HG03520 (cell line): ENCODE measurements around the gene TXLNA.
A peak's percentile ranks its signal among the peaks of the same experiment; 100 is the strongest.

Experiments
- ATAC-seq: cut with Tn5 transposase; IDR thresholded peaks from one replicate; pipeline ENCODE4 v1.9.1; 2021; ENCODE audit warnings: mild to moderate bottlenecking, moderate library complexity; ENCODE audit not compliant: unreplicated experiment

Gene TXLNA

GRCh38 chr1:32208469-32208868, 29.0 kb downstream of the TXLNA start:
- ATAC-seq: no peak

- no peak for ATAC-seq
These were observed 29.4 kb downstream of the TXLNA start, which contains the start of gene DCDC2B for GRCh38 chr1:32208891-32209328. Gene DCDC2B, plus strand, starts transcription at chr1:32209089. Its CDS starts 5 bp downstream, at chr1:32209094.

- ATAC-seq: no peak
These were observed 36.4 kb downstream of the TXLNA start for GRCh38 chr1:32215629-32216480.

- ATAC-seq: no peak
These were observed 37.1 kb downstream of the TXLNA start for GRCh38 chr1:32216566-32216965.

GRCh38 chr1:32219022-32219421, 39.5 kb downstream of the TXLNA start:
- no peak for ATAC-seq

GRCh38 chr1:32220746-32221580, 41.5 kb downstream of the TXLNA start:
- ATAC-seq: no peak

- ATAC-seq: no peak
These were observed 42.1 kb downstream of the TXLNA start for GRCh38 chr1:32221581-32221979.

- ATAC-seq: peak; percentile 84
These were observed 42.7 kb downstream of the TXLNA start, which contains the start of the genes EIF3I and TMEM234 for GRCh38 chr1:32221980-32222755. Gene EIF3I, plus strand, starts transcription at chr1:32222407. Its CDS starts 35 bp downstream, at chr1:32222442. Gene TMEM234, minus strand, starts transcription at chr1:32222353. Its CDS starts 31 bp downstream, at chr1:32222322.

GRCh38 chr1:32223683-32224082, 44.2 kb downstream of the TXLNA start:
- ATAC-seq: no peak

- ATAC-seq: no peak
These were observed 44.8 kb downstream of the TXLNA start for GRCh38 chr1:32224285-32224684.

- no peak for ATAC-seq
These were observed 49.3 kb downstream of the TXLNA start for GRCh38 chr1:32228771-32229170.

GRCh38 chr1:32231843-32232432, 52.5 kb downstream of the TXLNA start:
- no peak for ATAC-seq

GRCh38 chr1:32232558-32233304, 53.3 kb downstream of the TXLNA start:
- no peak for ATAC-seq

- no peak for ATAC-seq
These were observed 55.3 kb downstream of the TXLNA start for GRCh38 chr1:32234792-32235191.

GRCh38 chr1:32239337-32239736, 59.9 kb downstream of the TXLNA start:
- ATAC-seq: no peak

- ATAC-seq: no peak
These were observed 60.3 kb downstream of the TXLNA start for GRCh38 chr1:32239790-32240139.

GRCh38 chr1:32240140-32240951, 60.9 kb downstream of the TXLNA start:
- ATAC-seq: no peak

GRCh38 chr1:32241001-32241763, 61.7 kb downstream of the TXLNA start:
- no peak for ATAC-seq
